GM18907 (cell line): ENCODE data around the gene LARP4B.

Source experiments
- ATAC-seq: cut with Tn5 transposase; IDR thresholded peaks from one replicate; pipeline ENCODE4 v1.9.1; 2021; ENCODE audit warnings: mild to moderate bottlenecking, moderate library complexity; ENCODE audit not compliant: unreplicated experiment

LARP4B gene

DNA sequence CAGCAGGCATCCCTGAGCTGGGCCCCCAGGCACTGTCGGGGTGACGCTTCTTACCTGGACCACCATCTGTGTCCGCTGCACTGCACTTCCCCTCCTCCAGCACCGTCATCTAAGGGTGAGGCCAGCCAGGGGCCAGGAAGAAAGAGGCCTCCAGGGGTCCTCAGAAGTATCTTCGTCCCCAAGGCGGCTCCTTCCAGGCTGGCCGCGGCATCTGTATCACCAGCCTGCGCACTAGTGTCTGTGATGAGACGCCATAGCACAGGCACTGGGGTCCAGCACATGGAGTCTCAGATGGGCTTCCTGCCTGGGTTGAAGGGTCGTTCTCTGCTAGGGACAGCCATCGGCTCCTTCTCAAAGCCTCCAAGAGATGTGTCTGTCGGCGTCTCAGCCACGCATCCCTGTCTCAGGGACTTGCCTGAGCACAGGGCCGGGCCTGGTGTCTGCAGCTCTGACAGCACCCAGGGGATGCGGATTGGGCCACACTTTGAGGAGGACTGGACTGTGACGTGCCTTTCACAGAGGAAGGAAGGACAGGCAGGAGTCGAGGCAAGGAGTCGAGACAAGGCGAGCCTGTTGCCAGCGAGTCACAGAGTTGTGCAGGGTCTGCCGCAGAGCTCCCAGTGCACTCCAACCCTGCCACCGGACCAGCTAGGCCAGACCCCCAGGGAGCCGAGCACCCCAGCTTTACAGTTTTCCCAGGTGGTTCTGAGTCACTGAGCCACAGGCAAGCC lies 140.5 kb downstream of the LARP4B start:
- ATAC-seq: no peak

DNA sequence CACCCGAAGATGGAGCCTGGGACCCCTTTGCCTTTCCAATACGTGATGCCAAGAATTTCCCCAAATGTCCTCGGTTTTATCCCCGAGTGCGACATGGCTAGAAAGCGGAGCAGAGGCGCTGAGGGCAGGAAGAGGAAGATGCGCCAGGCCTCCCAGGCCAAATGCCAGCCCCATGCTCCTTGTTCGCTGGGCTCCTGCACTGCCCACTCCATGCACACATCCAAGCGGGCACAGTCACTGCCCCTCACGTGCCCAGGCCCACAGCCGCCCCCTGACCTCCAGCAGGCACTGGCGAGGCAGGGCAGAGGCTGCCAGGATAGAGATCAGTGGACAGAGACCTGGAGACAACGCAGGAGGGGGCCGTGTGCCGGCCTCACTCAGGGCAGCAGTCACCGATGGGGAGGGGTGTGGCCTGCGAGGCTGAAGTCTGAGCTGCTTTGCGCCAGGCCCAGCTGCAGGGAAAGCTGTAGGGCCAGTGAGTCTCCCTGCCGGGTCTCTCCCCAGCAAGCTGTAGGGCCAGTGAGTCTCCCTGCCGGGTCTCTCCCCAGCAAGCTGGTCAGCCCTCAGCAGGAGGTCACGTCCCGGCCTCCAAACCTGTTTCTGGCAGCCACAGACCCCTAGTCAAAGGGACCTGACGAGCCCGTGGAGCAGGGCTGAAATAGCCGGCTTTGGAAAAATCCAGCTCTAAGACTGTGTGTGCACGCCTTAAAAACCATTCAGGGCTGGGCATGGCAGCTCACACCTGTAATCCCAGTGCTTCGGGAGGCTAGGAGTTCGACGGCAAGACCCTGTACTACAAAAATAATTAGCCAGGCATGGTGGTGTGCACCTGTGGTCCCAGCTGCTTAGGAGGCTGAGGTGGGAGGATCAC lies 141.4 kb downstream of the LARP4B start:
- no peak for ATAC-seq

DNA sequence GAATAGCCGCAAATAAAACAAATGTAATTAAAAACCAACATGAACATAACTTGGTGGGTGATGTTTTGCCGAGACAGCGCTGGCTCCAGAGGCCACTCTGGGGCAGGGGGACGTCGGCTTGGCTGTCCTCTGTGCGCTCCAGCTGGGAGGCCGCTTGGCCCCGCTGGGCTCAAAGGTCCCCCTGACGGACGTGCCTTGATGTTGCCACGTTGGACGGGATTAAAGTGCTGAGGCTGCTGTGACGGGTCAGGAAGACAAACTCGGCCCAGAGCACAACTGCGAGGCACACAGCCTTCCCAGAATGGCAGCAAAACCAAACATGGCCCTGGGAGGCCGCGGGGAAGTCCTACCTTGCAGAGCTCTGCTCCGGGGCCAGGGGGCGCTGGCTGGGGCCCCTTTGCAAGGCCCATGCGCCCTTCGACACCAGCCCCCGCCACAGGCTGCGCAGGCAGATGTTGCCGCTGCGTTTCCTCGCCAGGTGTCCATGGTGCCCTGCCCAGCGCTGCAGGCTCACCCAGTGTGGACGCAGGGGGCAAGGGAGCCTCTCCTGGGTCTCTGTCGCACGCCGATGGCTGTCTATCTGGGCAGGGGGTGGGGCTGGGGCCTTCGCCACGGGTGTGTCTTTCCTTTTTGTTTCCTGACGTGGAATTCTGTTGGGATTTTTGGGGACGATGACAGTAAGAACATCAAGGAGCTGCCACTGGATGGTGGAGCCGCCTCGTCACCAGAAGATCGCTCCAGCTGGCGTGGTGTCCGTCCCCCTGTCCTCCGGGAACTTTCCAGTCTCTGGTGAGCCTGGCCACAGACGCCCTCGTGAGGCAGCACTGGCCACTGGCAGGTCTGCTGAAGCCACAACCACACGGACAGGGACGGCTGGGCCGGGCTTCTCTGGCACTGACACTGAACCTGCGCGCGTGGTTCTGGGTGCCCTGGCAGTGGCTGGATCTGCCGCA lies 142.4 kb downstream of the LARP4B start:
- no peak for ATAC-seq

DNA sequence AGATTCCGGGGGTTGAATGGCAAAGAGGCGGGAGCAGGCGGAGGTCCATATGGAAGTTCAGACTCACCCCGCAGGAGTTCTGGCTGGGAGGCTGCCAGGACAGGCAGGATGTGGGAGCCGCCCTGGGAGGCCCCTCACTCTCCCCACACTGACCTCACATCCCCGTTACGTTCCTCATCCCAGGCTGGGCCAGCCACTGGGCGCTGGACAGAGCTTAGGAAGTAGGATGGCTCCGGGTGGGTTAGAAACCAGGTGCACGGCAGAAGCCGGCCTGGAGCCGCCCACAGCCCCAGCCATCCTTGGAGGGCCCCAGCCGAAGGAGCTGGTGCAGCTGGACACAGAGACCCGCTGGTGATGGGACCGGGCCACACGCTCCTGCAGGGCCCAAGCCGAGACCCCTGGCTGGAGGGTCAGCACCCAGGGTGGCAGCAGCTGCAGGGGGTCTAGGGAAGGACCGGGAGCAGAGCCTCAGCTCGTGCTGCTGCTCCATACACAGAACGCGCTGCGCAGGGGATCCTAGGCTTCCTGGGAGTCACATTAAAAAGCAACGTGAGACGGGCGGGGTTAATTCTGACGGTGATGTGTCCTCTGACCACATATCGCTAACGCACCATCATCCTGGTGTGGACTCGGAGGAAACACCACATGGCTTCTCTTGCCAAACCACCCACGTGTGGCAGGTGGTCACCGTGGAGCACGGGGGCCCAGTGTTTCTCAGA lies 143.4 kb downstream of the LARP4B start:
- ATAC-seq: no peak

DNA sequence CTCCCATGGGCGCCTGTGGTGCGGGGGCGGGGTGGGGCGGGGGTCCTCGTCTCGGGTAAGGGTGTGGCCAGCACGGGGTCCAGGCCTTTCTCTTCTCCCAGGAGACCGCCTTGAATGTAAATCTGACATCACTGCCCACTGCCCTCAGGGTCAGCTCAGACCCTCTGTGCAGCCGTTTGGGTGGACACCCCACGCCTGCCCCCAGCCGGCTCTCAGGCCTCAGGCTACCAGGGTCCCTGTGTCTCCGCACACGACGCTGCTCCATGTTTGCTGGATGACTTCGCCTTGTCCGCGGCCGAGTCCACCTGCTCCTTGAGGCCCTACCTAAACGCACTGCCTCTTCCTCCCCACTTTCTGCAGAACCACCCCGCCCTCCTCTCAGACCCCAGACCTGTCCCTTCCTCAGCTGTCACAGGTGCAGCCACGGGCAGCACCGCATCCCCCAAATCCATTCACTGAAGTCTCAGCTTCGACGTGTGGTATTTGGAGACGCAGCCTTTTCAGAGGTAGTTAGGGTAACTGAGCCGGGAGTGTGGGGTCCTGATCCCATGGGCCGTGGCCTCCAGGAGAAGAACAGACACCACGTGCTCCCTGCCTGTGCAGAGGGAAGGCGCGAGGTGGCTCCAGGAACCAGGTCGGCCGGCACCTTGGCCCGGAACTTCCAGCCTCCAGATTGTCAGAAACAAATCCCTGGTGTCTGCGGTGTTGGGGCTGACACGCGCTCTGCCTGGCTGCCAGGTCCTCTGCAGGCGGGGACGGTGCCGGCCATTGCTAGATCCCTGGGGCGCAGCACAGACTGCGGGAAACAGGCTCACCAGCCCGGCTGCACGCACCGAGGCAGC lies 144.7 kb downstream of the LARP4B start:
- ATAC-seq: no peak

DNA sequence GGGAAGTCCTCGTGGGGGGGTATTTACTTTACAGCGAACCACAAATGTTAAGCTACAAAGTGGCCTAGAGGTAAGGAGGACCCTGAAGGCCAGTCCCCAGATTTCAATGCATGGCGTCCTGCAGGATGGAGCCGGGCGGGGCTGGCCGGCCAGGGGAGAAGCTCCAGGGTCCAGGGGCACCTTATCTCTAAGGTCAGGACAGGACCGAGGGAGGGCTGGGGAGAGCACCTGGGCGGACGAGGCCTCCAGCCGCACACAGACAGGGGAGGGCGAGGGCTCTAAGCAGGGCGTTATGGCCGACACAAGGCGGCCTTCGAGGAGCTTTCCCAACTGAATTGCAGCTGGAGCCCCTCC lies 145.7 kb downstream of the LARP4B start:
- ATAC-seq: no peak

DNA sequence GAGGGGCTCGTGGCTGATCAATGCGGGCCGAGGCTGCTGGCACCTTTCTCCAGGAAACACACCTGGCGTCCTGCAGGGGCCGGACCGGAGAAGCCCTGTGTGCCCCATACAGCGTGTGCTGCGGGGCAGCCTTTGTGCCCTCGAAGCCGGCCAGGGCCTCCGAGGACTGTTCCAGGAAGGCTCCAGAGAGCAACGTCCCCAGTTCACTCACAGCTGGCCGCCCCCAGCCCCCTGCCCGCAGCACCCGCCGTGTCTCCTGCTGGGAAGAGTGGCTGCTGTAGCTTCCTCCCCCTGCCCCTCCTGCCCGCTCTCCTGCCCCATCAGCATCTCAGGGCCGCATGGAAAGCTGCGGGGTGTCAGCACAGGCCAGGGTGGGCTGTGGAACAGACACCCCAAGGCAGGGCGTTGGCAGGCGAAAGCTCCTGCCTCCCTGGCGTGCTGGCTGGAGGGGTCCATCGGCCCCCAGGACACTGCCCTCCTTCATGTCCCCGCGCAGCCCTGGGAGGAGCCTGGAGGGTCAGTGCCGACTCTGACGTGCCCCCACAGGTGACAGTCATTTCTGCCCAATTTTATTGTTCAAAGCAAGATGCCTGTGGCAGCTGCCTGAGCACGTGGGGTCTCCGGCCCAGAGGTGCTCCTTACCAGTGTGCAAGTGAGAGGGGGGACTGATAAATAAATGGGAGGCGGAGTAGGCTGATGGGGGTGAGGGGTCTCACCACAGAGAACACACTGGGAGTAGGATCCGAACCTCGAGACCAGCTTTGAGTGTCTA lies 146.2 kb downstream of the LARP4B start:
- ATAC-seq: no peak

DNA sequence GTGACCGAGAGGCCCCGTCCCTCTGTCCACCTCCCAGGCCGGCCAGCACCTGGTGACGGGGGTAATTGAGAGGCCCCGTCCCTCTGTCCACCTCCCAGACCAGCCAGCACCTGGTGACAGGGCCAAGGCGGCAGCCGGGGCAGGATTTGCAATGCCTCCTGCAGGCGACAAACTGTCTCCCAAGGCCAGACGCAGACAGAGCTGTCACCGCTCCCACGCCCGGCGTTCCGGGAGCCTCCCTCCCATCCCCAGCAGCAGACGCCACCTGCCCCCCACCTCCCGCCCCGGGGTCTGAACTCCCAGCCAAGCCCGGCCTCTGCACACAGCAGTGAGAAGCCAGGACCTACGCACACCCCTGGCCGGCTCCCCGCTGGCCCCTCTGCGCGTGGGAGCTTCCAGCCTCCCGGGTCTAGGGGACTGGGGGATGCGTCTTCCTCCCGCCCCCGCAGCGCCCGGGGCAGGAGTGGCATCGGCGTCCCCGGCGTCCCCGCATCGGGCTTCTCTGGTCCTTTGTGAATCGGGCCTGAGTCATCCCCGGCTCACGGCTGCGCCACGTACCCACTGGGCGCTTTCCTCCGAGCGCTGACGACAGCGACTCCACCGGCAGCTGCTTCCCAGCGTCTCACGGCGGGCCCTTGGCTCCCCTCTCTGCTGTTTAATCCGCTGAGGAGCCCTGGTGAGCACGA lies 147.0 kb downstream of the LARP4B start:
- ATAC-seq: no peak

DNA sequence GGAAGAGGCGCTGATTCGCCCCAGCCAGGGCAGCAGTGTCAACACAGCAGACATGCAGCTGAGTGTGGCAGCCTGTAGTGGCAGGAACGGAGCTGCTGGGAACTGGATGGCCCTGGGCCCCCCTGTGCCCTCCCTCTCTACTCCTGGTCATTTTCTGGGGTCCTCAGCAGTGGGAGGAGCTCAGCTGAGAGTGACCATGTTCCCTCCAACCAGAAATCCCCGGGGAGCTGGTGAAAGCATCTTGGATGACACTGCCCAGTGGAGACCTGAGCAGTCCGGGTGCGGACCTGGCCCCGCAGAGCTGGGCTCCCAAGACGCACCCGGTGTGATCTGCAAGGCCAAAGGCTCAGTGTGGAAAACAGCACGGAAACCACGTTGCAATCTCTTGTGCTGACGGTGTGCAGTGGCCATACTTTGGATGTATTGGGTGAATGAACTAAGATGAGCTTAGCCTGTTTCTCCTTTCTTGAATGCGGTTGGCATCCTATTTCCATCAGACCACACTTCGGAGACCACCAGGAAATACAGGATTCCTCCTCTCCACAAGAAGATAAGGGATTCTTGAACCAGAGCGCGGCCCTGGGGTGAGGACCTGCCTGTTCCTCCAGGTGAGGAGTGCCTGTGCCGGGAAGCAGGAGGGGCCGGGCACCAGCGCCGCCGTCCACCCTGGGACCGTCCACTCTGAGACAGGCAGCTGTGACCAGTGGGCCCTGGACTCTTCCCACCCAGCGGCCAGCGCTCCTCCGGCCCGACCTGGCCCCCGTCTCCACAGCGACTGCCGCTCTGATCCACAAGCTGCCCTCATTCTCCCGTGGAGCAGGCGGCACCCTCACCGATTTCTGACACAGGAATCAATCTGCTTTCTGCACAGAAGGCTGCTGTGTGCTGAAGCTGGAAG lies 148.5 kb downstream of the LARP4B start:
- no peak for ATAC-seq

DNA sequence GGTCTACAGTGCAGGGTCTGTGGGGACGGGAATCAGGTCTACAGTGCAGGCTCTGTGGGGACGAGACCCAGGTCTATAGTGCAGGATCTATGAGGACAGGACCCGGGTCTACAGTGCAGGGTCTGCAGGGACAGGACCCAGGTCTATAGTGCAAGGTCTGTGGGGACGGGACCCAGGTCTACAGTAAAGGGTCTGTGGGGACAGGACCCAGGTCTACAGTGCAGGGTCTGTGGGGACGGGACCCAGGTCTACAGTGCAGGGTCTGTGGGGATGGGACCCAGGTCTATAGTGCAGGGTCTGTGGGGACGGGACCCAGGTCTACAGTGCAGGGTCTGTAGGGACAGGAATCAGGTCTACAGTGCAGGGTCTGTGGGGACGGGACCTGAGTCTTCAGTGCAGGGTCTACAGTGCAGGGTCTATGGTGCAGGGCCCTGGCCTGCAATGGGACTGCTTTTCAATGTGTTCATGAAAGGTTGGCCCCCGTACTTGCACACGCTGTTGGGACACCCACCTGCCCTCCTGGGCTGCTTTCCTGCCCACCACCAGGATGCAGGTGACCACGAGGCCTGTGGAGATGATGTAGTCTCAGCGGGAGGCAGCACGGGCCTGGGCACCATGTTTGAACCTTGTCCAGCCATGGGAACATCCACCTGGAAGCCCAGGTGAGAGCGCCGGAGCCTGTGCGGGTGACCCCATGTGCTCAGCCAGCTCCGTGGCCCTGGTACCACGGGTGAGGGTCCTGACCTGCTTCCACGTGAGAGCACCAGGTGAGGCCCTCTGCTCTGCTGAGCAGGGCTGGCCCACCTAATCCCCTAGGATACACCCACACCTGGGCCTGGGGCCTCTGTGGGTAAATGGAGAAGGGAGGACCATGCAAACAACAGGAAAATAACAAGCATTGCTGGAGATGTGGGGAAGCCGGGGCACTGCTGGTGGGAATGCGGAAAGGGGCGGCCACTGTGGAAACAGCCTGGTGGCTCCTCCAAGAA lies 150.7 kb downstream of the LARP4B start:
- ATAC-seq: no peak

DNA sequence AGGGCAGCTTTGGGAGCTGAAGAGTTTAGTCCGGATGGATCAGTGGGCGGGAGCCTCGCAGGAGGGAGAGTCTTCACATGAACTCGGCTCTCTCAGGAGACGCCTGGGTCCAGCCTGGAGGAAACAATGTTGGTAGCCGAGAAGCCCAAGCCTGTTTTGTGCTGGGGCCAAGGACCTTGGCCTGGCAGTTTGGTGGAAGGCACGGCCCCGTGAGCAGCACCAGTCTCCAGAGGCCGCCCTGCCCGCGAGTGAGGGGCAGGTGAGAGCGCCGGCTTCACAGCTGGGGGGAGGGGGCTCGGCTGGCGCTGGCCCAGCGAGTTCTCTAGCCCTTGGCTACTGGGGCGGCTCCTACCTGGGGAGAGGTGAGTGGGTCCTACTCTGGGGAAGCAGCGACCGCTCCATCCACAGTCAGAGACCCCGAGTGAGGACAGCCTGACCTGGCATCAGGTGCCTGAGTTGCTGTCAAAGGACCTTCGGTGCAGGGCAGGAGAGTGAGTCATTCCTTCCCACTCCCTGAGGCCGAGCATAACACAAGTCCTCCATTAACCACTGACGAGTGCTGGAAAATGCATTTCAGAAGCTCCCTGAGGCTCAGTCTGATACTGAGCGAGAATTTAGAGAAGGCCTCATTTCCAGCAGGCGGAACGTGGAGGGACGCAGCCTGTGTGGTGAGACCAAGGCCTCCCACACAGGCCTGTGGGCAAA lies 152.7 kb downstream of the LARP4B start:
- no peak for ATAC-seq

DNA sequence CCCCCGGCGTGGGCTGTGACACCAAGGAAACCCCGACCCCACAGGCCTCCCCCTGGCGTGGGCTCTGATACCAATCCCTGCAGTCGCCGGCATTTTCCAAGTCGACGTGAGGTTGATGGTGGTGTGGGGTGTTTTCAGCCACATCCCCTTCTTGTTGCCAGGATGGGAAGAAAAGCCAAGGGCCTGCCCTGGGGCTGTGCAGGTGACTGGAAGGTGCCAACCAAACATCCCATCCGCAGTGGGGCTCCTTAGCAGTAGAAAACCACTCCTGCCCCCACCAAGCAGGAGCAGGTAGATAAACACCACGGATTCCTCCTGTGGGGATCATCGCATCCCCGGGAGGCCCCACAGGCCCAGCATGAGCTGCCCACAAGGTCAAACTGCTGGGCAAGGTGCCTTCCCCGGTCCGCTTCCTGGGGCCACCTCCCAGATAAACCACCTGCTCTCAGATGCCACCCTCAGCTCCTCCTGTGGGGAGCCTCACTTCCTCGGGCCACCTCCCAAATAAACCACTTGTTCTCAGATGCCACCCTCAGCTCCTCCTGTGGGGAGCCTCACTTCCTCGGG lies 153.5 kb downstream of the LARP4B start:
- no peak for ATAC-seq

DNA sequence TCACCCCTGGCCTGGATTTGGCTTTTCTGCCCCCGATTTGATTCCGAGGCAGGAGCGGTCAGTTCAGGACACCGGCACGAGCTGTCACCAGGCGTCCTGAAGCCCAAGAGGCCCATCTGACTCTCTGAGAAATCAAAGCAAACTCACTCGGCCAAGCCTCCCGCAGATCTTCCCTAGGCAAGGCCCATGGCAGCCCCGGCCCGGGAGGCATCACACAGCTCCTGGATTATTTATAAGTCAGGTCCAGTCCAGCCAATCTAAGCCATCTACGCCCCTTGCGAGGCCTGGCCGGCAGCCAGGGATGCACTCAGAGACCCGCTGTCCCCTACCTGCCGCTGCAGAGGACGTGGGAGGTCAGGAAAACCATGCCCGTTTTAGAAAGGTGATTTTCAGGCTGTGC lies 154.7 kb downstream of the LARP4B start:
- ATAC-seq: no peak

DNA sequence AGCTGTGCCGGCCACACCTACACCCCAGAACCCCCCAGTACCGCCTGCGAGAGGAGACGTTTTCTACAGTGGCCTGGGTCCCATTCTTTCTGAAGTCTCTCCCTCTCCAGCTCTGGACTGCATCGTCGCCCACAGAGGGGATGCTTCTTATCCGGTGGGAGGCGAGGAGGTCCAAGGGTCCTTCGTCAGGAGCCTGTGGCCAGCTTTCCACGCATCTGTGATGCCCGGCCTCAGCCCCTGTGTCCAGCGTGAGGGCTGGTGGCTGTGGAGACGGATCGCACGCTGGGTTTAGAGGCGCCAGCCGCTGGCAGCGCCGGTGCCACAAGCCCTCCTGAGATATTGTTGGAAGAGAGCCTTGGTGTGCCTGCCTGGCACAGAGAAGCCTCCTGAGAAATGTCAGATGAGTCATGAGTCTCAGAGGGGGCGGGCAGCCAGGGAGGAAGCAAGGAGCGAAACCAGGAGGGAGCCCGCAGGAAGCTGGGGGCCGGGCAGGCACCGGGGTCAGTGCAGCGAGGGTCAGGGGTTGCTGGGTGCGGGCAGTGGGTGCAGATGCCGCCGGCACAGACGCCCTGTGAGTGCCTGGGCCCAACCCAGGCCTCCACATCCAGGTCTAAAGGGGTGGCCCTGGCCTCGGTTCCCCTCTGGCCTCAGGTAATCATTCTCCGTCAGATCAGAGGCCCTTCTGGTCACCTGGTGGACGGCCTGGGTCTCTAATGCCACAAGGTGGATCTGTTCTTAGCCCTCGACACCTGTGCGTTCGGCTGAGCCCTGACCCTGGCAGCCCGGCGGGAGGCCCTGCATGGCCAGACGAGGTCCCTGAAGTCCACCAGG lies 156.0 kb downstream of the LARP4B start:
- ATAC-seq: no peak
